RWPE1 (cell line): Measurements from ENCODE around the gene GPC3.

Source experiments
- CTCF ChIA-PET: fragments of 350-600 bp; sonication (Branson Sonifier 250); formaldehyde crosslinking; extraction: SDS; loops from one replicate; lab custom pipeline; 2021; lab: Yijun Ruan, JAX
- POLR2A ChIA-PET: fragments of 400-600 bp; formaldehyde crosslinking; extraction: SDS; loops from one replicate; lab custom pipeline; 2020; ENCODE audit warnings: antibody characterized with exemption; ENCODE audit not compliant: low non-redundant PET; lab: Yijun Ruan, JAX
- DNase-seq: peaks from one replicate; pipeline ENCODE4 v3.0.0; 2012; ENCODE audit warnings: low spot score
- H3K27ac ChIP-seq: fragments of 450-650 bp; 2 replicates; pipeline ENCODE4 v1.5.1; 2017
- CTCF ChIP-seq: fragments of 450-650 bp; conservative IDR thresholded peaks from 2 replicates; pipeline ENCODE4 v1.5.1; 2017; ENCODE audit warnings: low read depth, mild to moderate bottlenecking

The GPC3 gene

GRCh38 chrX:133857640-133858269, 127.6 kb downstream of the GPC3 start:
- H3K27ac ChIP-seq: no peak overlapping the region
- no peak for TF ChIP-seq CTCF
- ChIA-PET POLR2A (no interaction called here), CTCF (no interaction called here)
- no peak for DNase-seq

GRCh38 chrX:133856819-133857218, 128.6 kb downstream of the GPC3 start:
- no peak overlapping the region for H3K27ac ChIP-seq
- ChIA-PET CTCF (no interaction called here), POLR2A (no interaction called here)
- no peak for DNase-seq
- TF ChIP-seq CTCF: no peak

- TF ChIP-seq CTCF: no peak
- no peak for DNase-seq
- no peak overlapping the region for H3K27ac ChIP-seq
- ChIA-PET CTCF (interaction anchor here (0.6 kb wide), 1 partner anchor 72 kb away, joined by 3 read pairs; no protein-coding TSS in a partner anchor), POLR2A (no interaction called here)
These were observed 131.1 kb downstream of the GPC3 start for GRCh38 chrX:133854290-133854689.

GRCh38 chrX:133852837-133853356, 132.5 kb downstream of the GPC3 start:
- ChIA-PET POLR2A (no interaction called here), CTCF (interaction anchor here (0.7 kb wide), 1 partner anchor 1343 kb away, joined by 5 read pairs; no protein-coding TSS in a partner anchor)
- DNase-seq: no peak
- TF ChIP-seq CTCF: no peak
- no peak overlapping the region for H3K27ac ChIP-seq

GRCh38 chrX:133852401-133852800, 133.0 kb downstream of the GPC3 start:
- DNase-seq: no peak
- POLR2A ChIA-PET: no interaction called here
- no peak for TF ChIP-seq CTCF
- CTCF ChIA-PET: interaction anchor here (0.7 kb wide), 1 partner anchor 1344 kb away, joined by 5 read pairs; no protein-coding TSS in a partner anchor
- H3K27ac ChIP-seq: no peak overlapping the region

GRCh38 chrX:133850399-133850798, 135.0 kb downstream of the GPC3 start:
- POLR2A ChIA-PET: no interaction called here
- no peak for DNase-seq
- CTCF ChIA-PET: no interaction called here
- H3K27ac ChIP-seq: no peak overlapping the region
- no peak for TF ChIP-seq CTCF
